Measurements from ENCODE around the gene KLF1. TPM values are rescaled to one million over a fixed set of nuclear protein-coding genes. Genes with fewer than 3 reads are reported as not detected.

The KLF1 gene
- total and polyA plus RNA-seq, 2 of the 8 experiments (the other 6 are each of a cell fraction or from before 2014, with no cell fraction given), result 0.84 to 0.91 TPM

DNA sequence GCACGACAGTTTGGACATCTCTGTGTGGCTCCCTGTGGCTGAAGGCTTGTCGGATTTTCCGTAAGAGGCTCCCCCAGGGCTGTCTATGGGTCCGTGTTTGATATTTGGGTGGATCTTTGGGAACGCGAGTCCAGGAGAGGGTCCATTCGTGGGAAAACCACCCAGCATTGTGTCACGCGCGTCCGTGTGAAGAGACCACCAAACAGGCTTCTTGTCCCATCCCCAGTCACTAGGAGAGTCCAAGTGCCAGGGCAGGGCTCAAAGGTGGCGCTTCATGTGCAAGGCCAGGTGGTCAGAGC is 2.4 kb downstream of the KLF1 start (continued):
- TF ChIP-seq BCL11A (IDR thresholded peaks at IDR 0.05; ENCODE audit: low read depth in 2 of 2, low read length in 2 of 2), result no peak
- TF ChIP-seq FOSL1 (IDR thresholded peaks at IDR 0.05; ENCODE audit: insufficient read depth, low read depth, low read length), result no peak

Measured in H1 (cell line).